ENCODE results near the gene SPARCL1.

The SPARCL1 gene

DNA sequence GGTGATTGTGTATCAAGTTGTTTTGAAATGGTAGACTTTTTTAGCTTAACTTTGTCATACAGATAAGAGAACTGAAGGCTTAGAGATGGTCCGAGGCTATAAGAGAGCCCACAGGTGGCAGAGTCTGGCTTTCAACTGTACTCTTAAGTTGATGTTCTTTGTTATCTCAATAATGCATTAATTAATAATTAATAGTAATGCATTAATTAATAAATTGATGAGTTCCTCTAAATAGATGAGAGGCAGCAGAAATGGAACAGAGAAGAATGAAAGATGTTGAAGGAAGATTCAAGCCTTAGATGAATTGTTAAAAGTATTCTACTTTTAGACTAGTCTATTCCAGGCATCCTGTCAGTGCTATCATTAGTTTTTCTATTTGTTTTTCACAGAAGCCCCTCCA is 84.4 kb downstream of the SPARCL1 start:
- TF ChIP-seq, protein P1, sequence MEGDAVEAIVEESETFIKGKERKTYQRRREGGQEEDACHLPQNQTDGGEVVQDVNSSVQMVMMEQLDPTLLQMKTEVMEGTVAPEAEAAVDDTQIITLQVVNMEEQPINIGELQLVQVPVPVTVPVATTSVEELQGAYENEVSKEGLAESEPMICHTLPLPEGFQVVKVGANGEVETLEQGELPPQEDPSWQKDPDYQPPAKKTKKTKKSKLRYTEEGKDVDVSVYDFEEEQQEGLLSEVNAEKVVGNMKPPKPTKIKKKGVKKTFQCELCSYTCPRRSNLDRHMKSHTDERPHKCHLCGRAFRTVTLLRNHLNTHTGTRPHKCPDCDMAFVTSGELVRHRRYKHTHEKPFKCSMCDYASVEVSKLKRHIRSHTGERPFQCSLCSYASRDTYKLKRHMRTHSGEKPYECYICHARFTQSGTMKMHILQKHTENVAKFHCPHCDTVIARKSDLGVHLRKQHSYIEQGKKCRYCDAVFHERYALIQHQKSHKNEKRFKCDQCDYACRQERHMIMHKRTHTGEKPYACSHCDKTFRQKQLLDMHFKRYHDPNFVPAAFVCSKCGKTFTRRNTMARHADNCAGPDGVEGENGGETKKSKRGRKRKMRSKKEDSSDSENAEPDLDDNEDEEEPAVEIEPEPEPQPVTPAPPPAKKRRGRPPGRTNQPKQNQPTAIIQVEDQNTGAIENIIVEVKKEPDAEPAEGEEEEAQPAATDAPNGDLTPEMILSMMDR (IDR thresholded peaks at IDR 0.05; ENCODE audit: insufficient read depth, missing control alignments) = no peak
- DNase-seq (ENCODE audit: insufficient read length, low spot score) (no peak), FAIRE-seq (no peak)

DNA sequence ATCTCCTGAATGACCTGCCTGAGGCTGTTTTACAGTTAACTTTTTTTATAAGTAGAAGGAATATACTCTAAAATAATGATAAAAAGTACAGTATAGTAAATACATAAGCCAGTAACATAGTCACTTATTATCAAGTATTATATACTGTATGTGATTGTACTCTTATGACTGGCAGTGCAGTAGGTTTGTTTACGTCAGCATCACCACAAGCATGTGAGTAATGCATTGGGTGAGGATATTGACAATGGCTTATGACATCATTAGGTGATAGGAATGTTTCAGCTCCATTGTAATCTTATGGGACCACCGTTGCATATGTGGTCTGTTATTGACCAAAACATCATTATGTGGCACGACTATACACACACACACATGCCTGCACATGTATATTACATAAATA is 86.3 kb downstream of the SPARCL1 start:
- TF ChIP-seq, protein P1 (IDR thresholded peaks at IDR 0.05; ENCODE audit: insufficient read depth, missing control alignments) = no peak
- FAIRE-seq (no peak), DNase-seq (ENCODE audit: insufficient read length, low spot score) (no peak)

DNA sequence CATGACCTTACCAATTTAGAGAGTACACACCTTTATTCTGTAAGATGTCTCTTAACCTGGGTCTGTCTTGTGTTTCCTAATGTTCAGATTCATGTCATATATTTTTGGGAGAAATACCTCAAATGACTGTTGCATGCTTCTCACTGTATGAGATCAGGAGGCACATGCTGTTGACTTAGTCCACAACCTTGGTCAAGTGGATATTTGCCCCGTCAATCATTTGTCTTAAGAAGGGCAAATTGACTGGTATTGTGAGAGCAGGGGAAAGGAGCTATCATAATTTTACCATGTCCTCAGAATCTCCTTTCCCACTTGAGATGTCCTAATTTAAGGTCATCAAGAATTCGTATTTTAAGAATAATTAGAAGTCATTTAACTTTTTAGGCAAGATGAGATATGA is 95.8 kb downstream of the SPARCL1 start:
- TF ChIP-seq, protein P1 (IDR thresholded peaks at IDR 0.05; ENCODE audit: insufficient read depth, missing control alignments) = no peak
- no peak for DNase-seq (ENCODE audit: insufficient read length, low spot score)
- no peak for FAIRE-seq

DNA sequence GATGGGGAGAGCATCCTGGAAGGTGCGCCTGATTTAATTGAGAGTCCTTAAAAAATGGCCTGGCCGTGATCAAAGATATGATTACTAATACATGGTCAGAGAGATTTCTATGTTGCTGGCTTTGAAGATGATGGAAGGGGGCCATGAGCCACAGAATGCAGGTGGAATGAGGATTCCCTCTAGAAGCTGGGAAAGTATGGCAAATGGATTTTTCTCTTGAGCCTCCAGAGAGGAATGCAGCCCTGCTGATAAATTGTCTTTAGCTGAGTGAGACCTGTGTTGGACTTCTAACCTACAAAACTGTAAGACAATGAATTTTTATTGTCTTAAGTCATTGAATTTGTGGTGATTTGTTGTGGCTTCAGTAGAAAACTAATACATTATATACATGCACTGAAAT is 99.1 kb downstream of the SPARCL1 start:
- DNase-seq (ENCODE audit: insufficient read length, low spot score) (no peak), FAIRE-seq (no peak)
- TF ChIP-seq, protein P1 (IDR thresholded peaks at IDR 0.05; ENCODE audit: insufficient read depth, missing control alignments) = no peak

DNA sequence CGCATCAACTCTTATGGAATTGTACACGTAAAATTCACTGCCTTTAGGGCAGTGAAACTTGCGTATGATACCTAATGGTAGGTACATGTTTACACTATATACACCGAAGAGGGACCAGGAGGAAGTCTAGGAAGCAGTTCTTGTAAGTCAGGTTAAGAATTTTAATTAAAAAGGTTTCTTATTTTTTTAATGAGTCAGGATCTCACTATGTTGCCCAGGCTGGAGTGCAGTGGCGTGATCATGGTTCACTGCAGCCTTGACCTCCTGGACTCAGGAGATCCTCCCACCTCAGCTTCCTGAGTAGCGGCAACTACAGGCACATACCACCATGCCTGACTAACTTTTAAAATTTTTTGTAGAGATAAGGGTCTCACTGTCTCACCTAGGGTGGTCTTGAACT is 100.2 kb downstream of the SPARCL1 start:
- DNase-seq (ENCODE audit: insufficient read length, low spot score) (no peak), FAIRE-seq (no peak)
- TF ChIP-seq, protein P1 (IDR thresholded peaks at IDR 0.05; ENCODE audit: insufficient read depth, missing control alignments) = no peak

DNA sequence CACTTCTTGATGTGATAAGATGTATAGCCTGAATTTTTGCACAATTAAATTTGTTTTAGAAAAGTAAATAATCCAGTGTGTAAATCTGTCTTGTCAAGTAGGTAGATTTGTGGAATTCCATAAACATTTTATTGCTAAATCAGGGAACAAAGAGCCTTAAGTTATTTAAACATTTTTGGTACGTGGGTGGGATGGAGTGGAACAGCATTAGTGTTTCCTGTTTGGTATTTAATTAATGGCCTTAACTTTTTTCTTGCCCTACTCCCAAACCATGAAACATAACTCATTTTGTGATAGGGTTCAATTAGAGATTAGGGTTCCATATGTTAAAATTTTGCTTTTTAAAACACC is 101.7 kb downstream of the SPARCL1 start:
- FAIRE-seq (no peak), DNase-seq (ENCODE audit: insufficient read length, low spot score) (no peak)
- TF ChIP-seq, protein P1 (IDR thresholded peaks at IDR 0.05; ENCODE audit: insufficient read depth, missing control alignments) = no peak

DNA sequence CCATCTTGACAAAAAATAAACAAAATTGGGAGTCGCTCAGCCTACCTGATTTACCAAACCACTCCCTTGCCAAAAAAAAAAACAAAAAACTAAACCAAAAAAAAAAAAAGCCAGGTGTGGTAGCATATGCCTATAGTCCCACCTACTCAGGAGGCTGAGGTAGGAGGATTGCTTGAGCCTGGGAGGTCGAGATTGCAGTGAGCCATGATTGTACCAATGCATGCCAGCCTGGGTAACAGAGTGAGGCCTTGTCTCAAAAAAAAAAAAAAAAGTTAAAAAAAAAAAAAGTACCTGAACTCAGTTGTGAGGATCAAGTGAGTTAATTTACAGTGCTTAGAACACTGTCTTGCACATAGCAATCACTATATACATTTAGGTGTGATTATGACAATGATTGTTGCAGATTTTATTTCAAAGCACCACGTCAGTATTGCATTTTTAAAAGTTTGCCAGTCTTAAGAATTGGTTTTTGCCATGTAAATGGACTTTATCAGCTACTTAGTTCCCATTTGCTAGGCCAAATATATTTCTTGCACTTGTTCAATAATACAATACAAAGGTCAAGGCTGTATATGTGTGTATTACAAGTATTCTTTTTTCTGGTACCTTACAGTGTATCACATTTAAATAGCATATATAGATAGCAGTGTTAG is 102.2 kb downstream of the SPARCL1 start:
- TF ChIP-seq, protein P1 (IDR thresholded peaks at IDR 0.05; ENCODE audit: insufficient read depth, missing control alignments) = no peak
- DNase-seq (ENCODE audit: insufficient read length, low spot score) (no peak), FAIRE-seq (no peak)
